GM12873 (cell line): Measurements from ENCODE around the gene TXK.

Experiments used
- CTCF ChIP-seq: IDR thresholded peaks from 2 replicates; pipeline ENCODE4 v1.5.1; 2012; ENCODE audit warnings: low read depth, mild to moderate bottlenecking, moderate library complexity, low read length, control low read depth; ENCODE audit not compliant: insufficient read depth; ENCODE audit errors: missing control alignments

Gene TXK

GRCh38 chr4:48022192-48022799, 111.8 kb downstream of the TXK start:
- TF ChIP-seq CTCF: no peak

GRCh38 chr4:48021100-48021499, 113.0 kb downstream of the TXK start:
- no peak for TF ChIP-seq CTCF

GRCh38 chr4:48018112-48018511, 115.9 kb downstream of the TXK start:
- no peak for TF ChIP-seq CTCF

GRCh38 chr4:48017108-48017571, 116.9 kb downstream of the TXK start:
- TF ChIP-seq CTCF: no peak
